IPS-18a (cell line): ENCODE measurements around the gene HMGXB3.

Source experiments
- H3K27ac ChIP-seq: one replicate; pipeline ENCODE4 v1.5.1; 2013; ENCODE audit warnings: low read length
- H3K27me3 ChIP-seq: one replicate; pipeline ENCODE4 v1.6.1; 2013; ENCODE audit warnings: mild to moderate bottlenecking, low read length; ENCODE audit not compliant: control insufficient read depth, insufficient read depth
- H3K36me3 ChIP-seq: one replicate; pipeline ENCODE4 v1.6.1; 2013; ENCODE audit warnings: low read depth, low read length; ENCODE audit not compliant: control insufficient read depth
- H3K4me1 ChIP-seq: one replicate; pipeline ENCODE4 v1.6.1; 2013; ENCODE audit warnings: low read depth, low read length; ENCODE audit not compliant: control insufficient read depth
- H3K4me3 ChIP-seq: one replicate; pipeline ENCODE4 v1.5.1; 2013; ENCODE audit warnings: low read length
- H3K9ac ChIP-seq: one replicate; pipeline ENCODE4 v1.6.1; 2013; ENCODE audit warnings: mild to moderate bottlenecking, low read length, moderate library complexity
- H3K9me3 ChIP-seq: one replicate; pipeline ENCODE4 v1.6.1; 2013; ENCODE audit warnings: low read depth, low read length; ENCODE audit not compliant: control insufficient read depth

Gene HMGXB3

DNA sequence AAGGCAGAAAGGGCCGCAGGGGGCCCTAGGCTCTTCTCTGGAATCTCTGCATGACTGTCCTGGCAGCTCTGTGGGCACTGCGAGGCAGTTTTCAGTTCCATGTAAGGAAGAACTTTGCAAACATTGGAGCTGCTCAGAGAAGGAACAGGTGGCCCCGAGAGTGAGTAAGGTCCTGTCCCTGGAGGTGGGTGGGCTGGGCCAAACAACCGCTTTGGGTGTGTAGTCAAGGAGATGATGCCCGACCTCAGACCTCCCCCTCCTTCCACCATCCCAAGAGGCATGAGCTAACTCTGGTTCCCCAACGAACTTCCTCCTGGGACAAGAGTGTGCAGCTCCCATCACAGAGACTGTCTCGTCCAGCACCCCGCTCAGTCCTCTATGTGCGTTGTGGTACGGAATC is 65.3 kb downstream of the HMGXB3 start:
- H3K27me3 ChIP-seq: no peaks in the 10 kb centered on the region
- no peaks in the 10 kb centered on the region for H3K36me3 ChIP-seq
- H3K4me3 ChIP-seq: no peak overlapping the region
- no peak overlapping the region for H3K27ac ChIP-seq
- no peaks in the 10 kb centered on the region for H3K9me3 ChIP-seq
- no peak overlapping the region for H3K9ac ChIP-seq
- H3K4me1 ChIP-seq: no peaks in the 10 kb centered on the region

DNA sequence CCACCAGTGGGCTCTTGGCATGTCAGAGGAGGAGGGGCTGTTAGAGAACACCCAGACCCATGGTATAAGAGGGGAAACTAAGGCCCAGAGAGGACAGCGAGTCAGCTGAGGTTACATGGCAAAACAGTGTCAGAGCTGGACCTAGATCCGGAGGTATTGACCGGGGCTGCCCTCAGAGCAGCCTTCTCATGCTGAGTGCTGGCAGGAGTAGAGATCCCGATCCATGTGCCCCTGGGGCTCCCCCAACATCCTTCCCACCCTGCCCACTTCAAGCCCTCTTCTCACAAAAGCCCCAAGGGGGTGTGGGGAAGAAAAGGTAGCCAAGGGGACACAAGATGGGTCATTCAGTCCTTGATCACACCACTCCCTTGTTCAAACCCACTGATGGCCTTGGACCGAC is 65.9 kb downstream of the HMGXB3 start:
- Histone ChIP-seq H3K27ac (no peak overlapping the region), H3K9me3 (no peaks in the 10 kb centered on the region), H3K27me3 (no peaks in the 10 kb centered on the region), H3K4me3 (no peak overlapping the region), H3K4me1 (no peaks in the 10 kb centered on the region), H3K36me3 (no peaks in the 10 kb centered on the region), H3K9ac (no peak overlapping the region)

DNA sequence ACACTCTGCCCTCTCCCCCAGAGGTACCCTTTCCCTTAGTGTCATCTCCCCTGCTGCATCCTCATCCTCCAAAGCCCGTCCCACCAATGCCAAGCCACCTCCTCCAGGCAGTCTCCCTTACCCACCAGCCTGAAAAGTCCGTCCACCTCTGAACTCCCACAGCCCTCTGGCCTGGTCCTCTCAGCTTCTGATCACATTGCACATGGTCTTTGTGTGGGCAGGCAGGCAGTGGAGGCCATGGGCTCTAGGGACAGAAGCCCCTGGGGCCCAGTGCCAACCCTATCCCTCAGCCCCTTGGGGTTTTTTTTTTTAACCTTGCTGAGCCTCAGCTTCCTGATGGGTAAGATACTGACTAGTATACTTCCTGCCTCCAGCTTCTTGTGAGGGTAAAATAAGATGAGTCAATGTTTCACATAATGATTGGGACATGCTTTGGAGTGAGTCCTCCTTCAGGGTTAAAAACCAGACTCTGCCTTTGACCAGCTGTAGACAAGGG is 66.4 kb downstream of the HMGXB3 start:
- H3K4me3 ChIP-seq: no peak overlapping the region
- no peak overlapping the region for H3K27ac ChIP-seq
- H3K27me3 ChIP-seq: no peaks in the 10 kb centered on the region
- H3K4me1 ChIP-seq: no peaks in the 10 kb centered on the region
- no peak overlapping the region for H3K9ac ChIP-seq
- H3K9me3 ChIP-seq: no peaks in the 10 kb centered on the region
- no peaks in the 10 kb centered on the region for H3K36me3 ChIP-seq

- Histone ChIP-seq H3K4me1 (no peaks in the 10 kb centered on the region), H3K4me3 (no peak overlapping the region), H3K27ac (no peak overlapping the region), H3K27me3 (no peaks in the 10 kb centered on the region), H3K9ac (no peak overlapping the region), H3K9me3 (no peaks in the 10 kb centered on the region), H3K36me3 (no peaks in the 10 kb centered on the region)
These were observed 66.9 kb downstream of the HMGXB3 start for GRCh38 chr5:150067405-150067960.

DNA sequence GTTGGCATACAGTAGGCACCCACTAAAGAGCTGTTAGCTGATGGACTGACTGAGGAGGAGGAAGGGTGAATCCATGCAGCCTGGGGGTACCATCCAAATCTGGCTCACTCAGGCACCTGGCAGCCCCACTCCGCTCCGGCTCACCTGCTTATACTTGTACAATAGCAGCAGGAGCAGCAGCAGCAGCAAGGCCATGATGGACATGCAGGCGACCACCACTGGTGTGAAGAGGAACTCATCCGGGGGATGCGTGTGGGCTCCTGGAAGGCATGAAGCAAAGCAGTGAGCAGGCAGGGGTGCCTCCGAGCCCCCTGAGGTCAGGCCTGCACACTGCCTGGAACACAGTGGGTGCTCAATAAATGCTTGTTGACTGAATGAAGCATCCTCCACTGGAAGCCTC is 67.5 kb downstream of the HMGXB3 start:
- Histone ChIP-seq H3K27ac (no peak overlapping the region), H3K9me3 (no peaks in the 10 kb centered on the region), H3K4me3 (no peak overlapping the region), H3K36me3 (no peaks in the 10 kb centered on the region), H3K27me3 (no peaks in the 10 kb centered on the region), H3K4me1 (no peaks in the 10 kb centered on the region), H3K9ac (no peak overlapping the region)

- no peaks in the 10 kb centered on the region for H3K4me1 ChIP-seq
These were observed 67.9 kb downstream of the HMGXB3 start for GRCh38 chr5:150068472-150068871.

GRCh38 chr5:150068961-150069645 is 68.6 kb downstream of the HMGXB3 start:
- Histone ChIP-seq H3K27me3 (no peaks in the 10 kb centered on the region), H3K27ac (no peak overlapping the region), H3K9me3 (no peaks in the 10 kb centered on the region), H3K4me3 (no peak overlapping the region), H3K4me1 (no peaks in the 10 kb centered on the region), H3K9ac (no peak overlapping the region), H3K36me3 (no peaks in the 10 kb centered on the region)

More at GRCh38 chr5:150068472-150068871, 67.9 kb downstream of the HMGXB3 start:
- Histone ChIP-seq H3K9me3 (no peaks in the 10 kb centered on the region), H3K4me3 (no peak overlapping the region), H3K9ac (no peak overlapping the region), H3K27me3 (no peaks in the 10 kb centered on the region), H3K36me3 (no peaks in the 10 kb centered on the region), H3K27ac (no peak overlapping the region)

GRCh38 chr5:150069672-150070627 is 69.4 kb downstream of the HMGXB3 start:
- Histone ChIP-seq H3K27ac (no peak overlapping the region), H3K4me1 (no peaks in the 10 kb centered on the region), H3K9me3 (no peaks in the 10 kb centered on the region), H3K4me3 (no peak overlapping the region), H3K9ac (no peak overlapping the region), H3K36me3 (no peaks in the 10 kb centered on the region), H3K27me3 (no peaks in the 10 kb centered on the region)

GRCh38 chr5:150070821-150071220 is 70.3 kb downstream of the HMGXB3 start:
- H3K36me3 ChIP-seq: no peaks in the 10 kb centered on the region
- H3K9me3 ChIP-seq: no peaks in the 10 kb centered on the region
- no peak overlapping the region for H3K27ac ChIP-seq
- no peak overlapping the region for H3K9ac ChIP-seq
- H3K4me3 ChIP-seq: no peak overlapping the region
- H3K4me1 ChIP-seq: no peaks in the 10 kb centered on the region
- no peaks in the 10 kb centered on the region for H3K27me3 ChIP-seq

- Histone ChIP-seq H3K4me1 (no peaks in the 10 kb centered on the region), H3K4me3 (no peak overlapping the region), H3K27me3 (no peaks in the 10 kb centered on the region), H3K27ac (no peak overlapping the region), H3K36me3 (no peaks in the 10 kb centered on the region), H3K9ac (no peak overlapping the region), H3K9me3 (no peaks in the 10 kb centered on the region)
These were observed 72.6 kb downstream of the HMGXB3 start for GRCh38 chr5:150073086-150073625.

DNA sequence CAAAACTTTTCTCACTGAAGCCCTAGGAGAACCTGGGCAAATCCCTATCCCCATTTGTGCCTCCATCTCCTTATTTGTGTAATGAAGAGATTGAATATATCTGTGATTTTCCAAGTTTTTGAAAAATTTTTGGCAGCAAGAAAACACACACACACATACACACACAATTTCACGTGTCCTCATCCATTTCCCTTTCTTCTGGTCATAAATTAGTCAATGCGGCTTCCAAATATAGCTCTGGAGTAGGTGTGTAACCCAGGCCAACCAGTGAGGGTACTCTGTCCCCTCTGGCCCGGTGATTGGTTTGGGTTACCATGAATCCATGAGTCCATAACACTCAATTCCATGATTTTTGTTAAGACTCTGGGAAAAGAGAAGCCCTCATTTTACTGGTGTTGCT is 73.1 kb downstream of the HMGXB3 start:
- H3K36me3 ChIP-seq: no peaks in the 10 kb centered on the region
- H3K27me3 ChIP-seq: no peaks in the 10 kb centered on the region
- H3K9ac ChIP-seq: no peak overlapping the region
- H3K9me3 ChIP-seq: no peaks in the 10 kb centered on the region
- H3K4me3 ChIP-seq: no peak overlapping the region
- no peak overlapping the region for H3K27ac ChIP-seq
- no peaks in the 10 kb centered on the region for H3K4me1 ChIP-seq
